ENCODE results near the gene CYBB. TPM values are rescaled to one million over a fixed set of nuclear protein-coding genes. Genes with fewer than 3 reads are reported as not detected.

CYBB gene
- total RNA-seq, 2 donors from 2014 or later = 7.2 to 7.9 TPM

- no peaks in the 10 kb centered on the region for H3K36me3 ChIP-seq
- TF ChIP-seq, protein P1, sequence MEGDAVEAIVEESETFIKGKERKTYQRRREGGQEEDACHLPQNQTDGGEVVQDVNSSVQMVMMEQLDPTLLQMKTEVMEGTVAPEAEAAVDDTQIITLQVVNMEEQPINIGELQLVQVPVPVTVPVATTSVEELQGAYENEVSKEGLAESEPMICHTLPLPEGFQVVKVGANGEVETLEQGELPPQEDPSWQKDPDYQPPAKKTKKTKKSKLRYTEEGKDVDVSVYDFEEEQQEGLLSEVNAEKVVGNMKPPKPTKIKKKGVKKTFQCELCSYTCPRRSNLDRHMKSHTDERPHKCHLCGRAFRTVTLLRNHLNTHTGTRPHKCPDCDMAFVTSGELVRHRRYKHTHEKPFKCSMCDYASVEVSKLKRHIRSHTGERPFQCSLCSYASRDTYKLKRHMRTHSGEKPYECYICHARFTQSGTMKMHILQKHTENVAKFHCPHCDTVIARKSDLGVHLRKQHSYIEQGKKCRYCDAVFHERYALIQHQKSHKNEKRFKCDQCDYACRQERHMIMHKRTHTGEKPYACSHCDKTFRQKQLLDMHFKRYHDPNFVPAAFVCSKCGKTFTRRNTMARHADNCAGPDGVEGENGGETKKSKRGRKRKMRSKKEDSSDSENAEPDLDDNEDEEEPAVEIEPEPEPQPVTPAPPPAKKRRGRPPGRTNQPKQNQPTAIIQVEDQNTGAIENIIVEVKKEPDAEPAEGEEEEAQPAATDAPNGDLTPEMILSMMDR (IDR thresholded peaks at IDR 0.05) = no peak
- no peak for TF ChIP-seq POLR2AphosphoS5 (IDR thresholded peaks at IDR 0.05)
- no peak for TF ChIP-seq POLR2A (IDR thresholded peaks at IDR 0.05)
- whole genome bisulfite sequencing = 37% methylated on average over 6 of the region's 6 CpGs
- no peaks in the 10 kb centered on the region for H3K9me3 ChIP-seq
- H3K27me3 ChIP-seq (replicated peaks; ENCODE audit: insufficient read depth) = no peaks in the 10 kb centered on the region
- no peak overlapping the region for H3K27ac ChIP-seq
- intact Hi-C loops (cut with DNase I) = no loop called here
- no peaks in the 10 kb centered on the region for H3K4me1 ChIP-seq (replicated peaks)
- H3K4me3 ChIP-seq = no peak overlapping the region
- no peak for DNase-seq (ENCODE audit: low spot score)
These were observed 80.9 kb downstream of the CYBB start for GRCh38 chrX:37860721-37861120.

DNA sequence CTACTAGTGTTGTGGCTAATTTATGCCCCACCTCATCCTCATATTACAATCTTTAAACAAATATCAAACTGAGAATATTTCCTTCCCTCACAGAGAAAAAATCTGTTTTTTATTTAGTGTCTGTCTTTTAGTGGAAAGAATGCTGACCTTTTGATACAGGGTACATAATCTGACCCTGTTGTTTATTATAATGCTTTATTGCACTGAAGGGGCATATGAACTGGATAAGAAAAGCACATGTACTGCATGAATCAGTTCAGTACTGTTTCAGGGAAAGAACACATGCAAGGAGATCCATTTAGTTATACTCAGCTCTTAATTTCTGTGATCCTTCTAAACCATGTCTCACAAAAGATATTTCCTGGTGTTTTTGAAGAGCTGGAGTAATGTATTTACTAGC, 83.0 kb downstream of the CYBB start:
- no peaks in the 10 kb centered on the region for H3K27me3 ChIP-seq (replicated peaks; ENCODE audit: insufficient read depth)
- TF ChIP-seq POLR2AphosphoS5 (IDR thresholded peaks at IDR 0.05) (no peak), POLR2A (IDR thresholded peaks at IDR 0.05) (no peak)
- TF ChIP-seq, protein P1 (IDR thresholded peaks at IDR 0.05) = no peak
- no peaks in the 10 kb centered on the region for H3K4me1 ChIP-seq (replicated peaks)
- H3K4me3 ChIP-seq = no peak overlapping the region
- H3K9me3 ChIP-seq = no peaks in the 10 kb centered on the region
- no peaks in the 10 kb centered on the region for H3K36me3 ChIP-seq
- DNase-seq (ENCODE audit: low spot score) = no peak
- intact Hi-C loops (cut with DNase I) = no loop called here
- no peak overlapping the region for H3K27ac ChIP-seq

Other genes starting within 250 kb of the CYBB start
- 1 to 10 TPM in 1 of 2 donors, under 1 TPM in 1; 0.74 to 1.2 TPM for gene LANCL3, start 208.4 kb upstream of the CYBB start, total RNA-seq
- gene XK, start 94.3 kb upstream of the CYBB start, total RNA-seq = 1 to 10 TPM; 2.6 to 3.2 TPM
- 10 to 100 TPM; 15.2 to 25.7 TPM for gene DYNLT3, start 67.5 kb downstream of the CYBB start, total RNA-seq
- 1 to 10 TPM; 2.1 to 2.9 TPM for gene SYTL5, start 226.5 kb downstream of the CYBB start, total RNA-seq